ENCODE results near the gene SUPT3H.
"Not testable (repeated sequence)": the region's sequence is repeated elsewhere in the genome, so short reads cannot be mapped to it uniquely, and the experiment has no call there.

Gene SUPT3H

GRCh38 chr6:44867571-44868334 lies 510.0 kb downstream of the SUPT3H start:
- DNase-seq: no peak

- not testable (repeated sequence) for DNase-seq
Measured at GRCh38 chr6:44865184-44865583, 512.5 kb downstream of the SUPT3H start.

DNA sequence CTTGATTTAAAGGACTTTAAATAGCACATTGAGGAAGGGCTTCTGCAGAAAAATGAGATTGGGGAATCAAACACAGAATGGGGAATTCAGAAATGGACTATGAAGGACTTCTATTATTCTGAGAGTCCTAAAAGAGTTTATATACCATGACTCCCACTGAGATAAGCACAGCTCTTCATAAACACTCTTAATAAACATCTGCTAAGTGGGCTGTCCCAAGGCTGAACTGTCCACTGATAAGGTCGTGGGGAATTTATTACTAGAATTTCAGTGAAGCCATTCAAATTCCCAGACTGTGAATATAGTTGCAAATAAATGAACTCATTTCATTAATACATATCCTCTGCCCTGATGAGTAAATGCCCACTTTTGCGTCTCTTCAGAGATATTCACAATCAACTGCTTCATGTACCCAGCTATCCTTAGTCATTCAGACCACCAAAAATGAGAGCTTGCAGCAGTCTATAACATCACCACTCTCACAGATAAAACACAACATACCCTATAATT lies 517.8 kb downstream of the SUPT3H start:
- DNase-seq: no peak

DNA sequence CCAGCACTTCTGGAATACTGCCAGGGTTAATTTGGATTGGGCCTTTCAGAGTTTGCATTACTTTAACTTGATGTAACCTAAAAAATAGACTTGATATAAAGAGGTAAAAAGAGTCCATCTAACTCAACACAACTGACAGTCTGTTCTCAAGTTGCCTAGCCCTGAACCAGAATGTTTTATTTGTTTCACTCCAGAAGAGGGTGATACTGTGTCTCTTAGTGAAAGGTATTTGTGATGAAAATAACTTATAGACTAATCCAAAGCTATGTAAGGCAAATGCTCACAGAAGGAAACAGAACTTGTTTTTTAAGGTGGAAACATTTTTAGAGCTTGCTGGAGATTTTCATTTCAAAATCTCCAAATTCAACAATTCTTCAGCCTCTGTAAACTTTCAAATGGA lies 518.7 kb downstream of the SUPT3H start:
- no peak for DNase-seq

- DNase-seq: no peak
Measured at GRCh38 chr6:44856479-44856878, 521.3 kb downstream of the SUPT3H start.

DNA sequence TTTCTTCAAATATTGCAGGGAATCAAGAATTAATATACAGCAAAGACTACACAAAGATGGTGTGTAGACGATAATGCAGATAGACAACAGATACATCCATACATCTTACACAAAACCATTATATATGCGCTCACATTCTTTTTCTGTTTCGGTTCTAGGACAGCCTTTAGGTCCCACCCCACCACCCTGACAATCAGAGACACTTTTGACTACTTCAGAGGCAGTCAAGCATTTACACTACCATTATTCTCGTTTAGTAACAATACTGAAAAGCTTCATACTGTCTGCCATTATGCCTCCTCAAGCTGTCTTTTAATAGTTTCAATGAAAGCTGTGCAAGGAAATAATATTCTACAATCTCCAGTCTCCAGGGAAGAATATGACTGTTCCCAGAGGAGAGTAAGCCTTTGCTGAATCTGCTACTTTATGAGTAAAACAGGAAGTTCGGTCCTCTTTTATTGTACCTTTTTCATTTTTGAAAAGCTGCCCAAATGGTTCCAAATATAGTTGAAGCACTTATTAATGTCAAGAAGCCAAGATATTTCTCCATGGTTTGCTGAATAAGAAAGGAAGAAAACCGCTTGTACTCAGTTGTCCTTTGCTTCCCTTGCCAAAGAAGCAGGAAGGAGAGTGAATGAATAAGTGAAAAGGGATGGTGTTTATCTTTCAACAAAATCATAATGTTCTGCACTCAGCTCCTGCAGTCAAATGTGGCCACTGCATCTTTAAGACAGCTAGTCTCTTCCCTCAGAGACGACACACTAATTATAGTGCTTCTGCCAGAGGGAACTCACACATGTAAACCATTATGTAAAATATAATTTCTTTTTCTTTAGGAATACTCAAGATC lies 521.9 kb downstream of the SUPT3H start:
- no peak for DNase-seq

GRCh38 chr6:44854712-44855443 lies 522.9 kb downstream of the SUPT3H start:
- no peak for DNase-seq

DNA sequence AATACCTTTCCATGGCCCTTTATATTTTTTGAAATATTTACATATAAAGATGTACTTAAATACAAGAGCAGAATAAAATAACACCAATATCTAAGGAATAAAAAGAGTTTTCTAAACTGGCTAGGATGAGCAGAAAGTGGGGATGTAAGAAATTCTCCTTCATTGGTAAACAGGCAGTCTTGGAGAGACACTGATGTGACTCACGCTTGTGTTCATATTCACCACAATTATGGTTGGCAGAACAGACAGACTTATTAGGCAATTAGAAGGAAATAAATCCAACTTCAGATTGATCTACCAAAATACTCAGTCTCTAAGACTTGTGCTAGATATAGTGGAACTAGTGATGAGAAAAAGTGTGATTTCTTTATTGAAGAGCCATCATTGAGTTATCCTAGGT lies 526.6 kb downstream of the SUPT3H start:
- no peak for DNase-seq

GRCh38 chr6:44850312-44850711 lies 527.4 kb downstream of the SUPT3H start:
- DNase-seq: no peak

DNA sequence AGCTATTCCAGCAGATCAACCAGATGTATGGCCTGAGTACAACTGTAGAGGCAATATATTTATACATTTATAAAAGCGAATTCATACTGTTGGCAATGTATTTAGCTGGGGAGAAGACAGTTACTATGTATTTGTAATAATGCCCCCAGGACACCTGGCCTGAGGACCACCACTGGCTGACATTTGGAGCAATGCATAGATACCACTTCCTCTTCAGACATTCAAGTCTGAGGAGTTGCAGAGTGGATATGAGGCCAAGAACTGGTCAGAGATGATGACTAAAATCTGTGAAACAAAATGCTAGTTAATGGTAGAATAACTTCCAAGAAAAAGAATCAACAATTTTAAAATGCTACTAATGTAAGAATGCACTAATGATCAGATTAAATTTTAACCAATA lies 527.9 kb downstream of the SUPT3H start:
- DNase-seq: no peak

- DNase-seq: no peak
Measured at GRCh38 chr6:44843734-44844133, 534.0 kb downstream of the SUPT3H start.

DNA sequence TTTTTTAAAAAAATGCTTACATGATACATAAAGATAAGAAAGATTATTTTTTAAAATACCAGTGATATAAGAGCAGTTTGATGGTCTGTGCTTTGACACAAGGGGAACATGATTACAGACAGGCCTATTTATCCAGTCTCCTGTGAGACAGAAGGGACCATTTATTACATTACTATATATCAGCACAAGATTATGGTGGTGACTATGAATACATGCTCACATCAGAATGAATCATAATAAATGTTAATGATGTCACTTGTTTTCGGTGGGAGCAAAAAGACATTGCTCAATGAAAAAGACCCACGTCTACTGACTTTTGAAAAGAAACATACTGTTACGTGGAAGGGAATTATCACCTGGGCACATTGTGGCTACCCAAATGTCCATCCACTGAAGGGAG lies 535.1 kb downstream of the SUPT3H start:
- DNase-seq: no peak

DNA sequence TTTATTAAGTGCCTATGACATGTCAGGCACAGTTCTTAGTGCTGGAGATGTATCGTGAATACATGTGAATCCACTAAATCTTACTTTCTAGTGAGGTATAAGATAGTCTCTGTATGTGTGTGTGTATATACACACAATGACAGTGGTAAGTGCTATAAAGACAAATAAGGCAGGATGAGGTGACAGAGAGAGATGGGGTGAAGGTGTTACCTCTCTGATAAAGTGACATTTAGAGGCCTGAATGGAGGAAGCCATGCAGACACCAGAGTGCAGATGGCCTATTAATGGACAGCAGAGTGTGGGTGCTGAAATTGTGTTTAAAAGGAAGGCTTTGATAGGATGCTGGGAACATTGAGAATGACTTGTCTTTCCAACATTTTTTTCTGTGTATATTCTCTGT lies 535.9 kb downstream of the SUPT3H start:
- DNase-seq: no peak

- DNase-seq: no peak
Measured at GRCh38 chr6:44837741-44838140, 540.0 kb downstream of the SUPT3H start.

DNA sequence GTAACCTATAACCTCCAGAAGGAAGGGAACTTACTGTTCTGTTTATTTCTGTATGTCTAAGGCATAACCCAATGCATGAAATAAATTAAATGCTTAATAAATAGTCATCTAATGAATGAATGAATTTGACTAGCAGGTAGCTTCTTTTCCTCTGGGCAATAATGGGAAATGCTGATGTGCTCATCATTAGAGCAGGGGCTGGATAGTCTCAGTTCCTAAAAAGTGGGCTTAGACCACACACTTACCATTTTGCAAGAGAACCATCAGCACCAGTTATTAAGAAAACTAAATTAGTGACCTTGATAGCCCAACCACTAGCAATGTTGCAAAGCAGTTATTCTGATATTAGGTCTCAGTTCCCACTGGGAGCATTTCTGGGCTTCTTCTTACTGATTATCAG lies 540.5 kb downstream of the SUPT3H start:
- DNase-seq: no peak

GRCh38 chr6:44833248-44833647 lies 544.5 kb downstream of the SUPT3H start:
- DNase-seq: no peak

GRCh38 chr6:44831002-44831610 lies 546.6 kb downstream of the SUPT3H start:
- DNase-seq: no peak

DNA sequence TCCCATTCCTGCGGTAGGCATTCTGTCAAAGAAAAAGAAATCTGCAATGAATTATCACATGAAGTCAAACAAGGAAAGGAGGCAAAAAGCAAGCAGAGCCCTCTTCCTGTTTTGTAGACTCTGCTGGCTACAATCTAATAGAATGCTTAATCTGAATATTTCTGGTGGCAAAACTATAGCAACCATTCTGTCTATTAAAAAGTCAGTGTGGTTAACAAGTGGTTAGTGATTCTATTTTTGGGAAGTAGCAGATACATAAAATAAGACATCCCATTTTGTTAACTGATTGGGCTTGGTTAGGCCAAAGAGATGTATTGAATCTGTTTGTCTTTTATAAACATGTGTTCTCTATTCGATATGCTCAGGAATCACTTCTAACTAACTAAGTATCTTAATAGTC lies 547.9 kb downstream of the SUPT3H start:
- no peak for DNase-seq

GRCh38 chr6:44828780-44829179 lies 549.0 kb downstream of the SUPT3H start:
- DNase-seq: no peak

GRCh38 chr6:44826025-44826676 lies 551.6 kb downstream of the SUPT3H start:
- DNase-seq: no peak

GRCh38 chr6:44825273-44825672 lies 552.5 kb downstream of the SUPT3H start:
- no peak for DNase-seq

GRCh38 chr6:44824567-44824966 lies 553.2 kb downstream of the SUPT3H start:
- DNase-seq: no peak

Data from bone marrow (tissue), 2 donors.